Measurements from ENCODE around the gene WDR43.

GRCh38 chr2:28855193-28855592 lies 39.3 kb upstream of the WDR43 start:
- no peak for TF ChIP-seq CTCF (IDR thresholded peaks at IDR 0.05)
- no peak for TF ChIP-seq REST (IDR thresholded peaks at IDR 0.05; ENCODE audit: insufficient read depth in 1 of 2, low read depth in 2 of 2, low read length in 1 of 2)
- no peak for TF ChIP-seq POLR2AphosphoS5 (IDR thresholded peaks at IDR 0.05; ENCODE audit: low read depth, low read length)
